GM19463 (cell line): ENCODE measurements around the gene CELF5.
"Not testable (repeated sequence)": the region's sequence is repeated elsewhere in the genome, so short reads cannot be mapped to it uniquely, and the experiment has no call there.

Source experiments
- ATAC-seq: cut with Tn5 transposase; IDR thresholded peaks from one replicate; pipeline ENCODE4 v1.9.1; 2021; ENCODE audit warnings: mild to moderate bottlenecking, moderate library complexity; ENCODE audit not compliant: unreplicated experiment

CELF5 gene

GRCh38 chr19:3319643-3320353 is 95.3 kb downstream of the CELF5 start:
- ATAC-seq = no peak

- no peak for ATAC-seq
Observed at GRCh38 chr19:3320354-3320670, 95.9 kb downstream of the CELF5 start.

GRCh38 chr19:3320853-3321252 is 96.4 kb downstream of the CELF5 start:
- no peak for ATAC-seq

GRCh38 chr19:3321696-3322095 is 97.2 kb downstream of the CELF5 start:
- ATAC-seq = no peak

- ATAC-seq = no peak
Observed at GRCh38 chr19:3322199-3322978, 97.9 kb downstream of the CELF5 start.

GRCh38 chr19:3323026-3323425 is 98.6 kb downstream of the CELF5 start:
- no peak for ATAC-seq

GRCh38 chr19:3323658-3324057 is 99.2 kb downstream of the CELF5 start:
- ATAC-seq = no peak

- ATAC-seq = no peak
Observed at GRCh38 chr19:3324405-3324856, 100.0 kb downstream of the CELF5 start.

- no peak for ATAC-seq
Observed at GRCh38 chr19:3325451-3325850, 101.0 kb downstream of the CELF5 start.

GRCh38 chr19:3328743-3329142 is 104.3 kb downstream of the CELF5 start:
- ATAC-seq = no peak

GRCh38 chr19:3330047-3330446 is 105.6 kb downstream of the CELF5 start:
- ATAC-seq = no peak

- ATAC-seq = not testable (repeated sequence)
Observed at GRCh38 chr19:3332232-3332631, 107.8 kb downstream of the CELF5 start.

- no peak for ATAC-seq
Observed at GRCh38 chr19:3333020-3333583, 108.6 kb downstream of the CELF5 start.

- no peak for ATAC-seq
Observed at GRCh38 chr19:3333662-3334061, 109.2 kb downstream of the CELF5 start.

- not testable (repeated sequence) for ATAC-seq
Observed at GRCh38 chr19:3334749-3335430, 110.4 kb downstream of the CELF5 start.

GRCh38 chr19:3335431-3336350 is 111.2 kb downstream of the CELF5 start:
- no peak for ATAC-seq

GRCh38 chr19:3336351-3336679 is 111.9 kb downstream of the CELF5 start:
- ATAC-seq = no peak

- ATAC-seq = no peak
Observed at GRCh38 chr19:3336680-3337523, 112.4 kb downstream of the CELF5 start.

GRCh38 chr19:3338541-3339181 is 114.2 kb downstream of the CELF5 start:
- no peak for ATAC-seq
